Tibial nerve (tissue), 4 donors: Measurements from ENCODE around the gene MAPK4. TPM values are rescaled to one million over a fixed set of nuclear protein-coding genes. Genes with fewer than 3 reads are reported as not detected.

Experiments
- DNase-seq, 2 donors: peaks; one replicate each; pipeline ENCODE4 v3.0.0-alpha.2; 2019; ENCODE audit warnings: low spot score in 2 of 2
- H3K27ac ChIP-seq, 4 donors: fragments of 200-600 bp; sonication (generic) in 3 of 4; one replicate each; pipeline ENCODE4 v1.5.1; 2017 to 2019; ENCODE audit warnings: mild to moderate bottlenecking in 1 of 4
- H3K27me3 ChIP-seq, 2 donors: fragments of 200-600 bp; sonication (generic) in 1 of 2; one replicate each; pipeline versions ENCODE4 v1.5.1 to v1.6.0; 2017 to 2019
- H3K36me3 ChIP-seq, 3 donors: fragments of 200-600 bp; sonication (generic); one replicate each; pipeline ENCODE4 v1.5.1; 2018 to 2019
- H3K4me1 ChIP-seq, 4 donors: fragments of 200-600 bp; sonication (generic) in 3 of 4; one replicate each; pipeline ENCODE4 v1.5.1; 2017 to 2019
- H3K4me3 ChIP-seq, 4 donors: fragments of 200-600 bp; sonication (generic) in 3 of 4; one replicate each; pipeline ENCODE4 v1.5.1; 2017 to 2019; ENCODE audit warnings: mild to moderate bottlenecking in 1 of 4, moderate library complexity in 1 of 4
- H3K9me3 ChIP-seq, 4 donors: fragments of 200-600 bp; sonication (generic) in 3 of 4; one replicate each; pipeline ENCODE4 v1.5.1; 2017 to 2019
- EP300 ChIP-seq, 2 donors: sonication (generic); formaldehyde crosslinking; IDR thresholded peaks; one replicate each; pipeline ENCODE4 v1.6.1; 2017; ENCODE audit warnings: antibody characterized with exemption in 2 of 2, mild to moderate bottlenecking in 1 of 2
- POLR2A ChIP-seq, 2 donors: fragments of 450-650 bp; IDR thresholded peaks; one replicate each; pipeline ENCODE4 v1.6.1; 2017; ENCODE audit warnings: antibody characterized with exemption in 2 of 2, mild to moderate bottlenecking in 2 of 2, moderate library complexity in 2 of 2
- WGBS, 2 donors: methylation state at CpG; one replicate each; pipeline ENCODE4 v1.1.5; 2018; 5-methylcytosine and 5-hydroxymethylcytosine counted together
- total RNA-seq, 4 donors: library from RNA; depleted of rRNA; stranded (reverse); fragments of >200 nt; gene quantifications; one replicate each; pipeline ENCODE4 v1.1.0, GENCODE V29; 2016
- TF ChIP-seq, protein P1 (sequence below), 5 experiments: fragments of 200-600 bp in 3 of 5; fragments of 450-650 bp in 2 of 5; sonication (generic) in 3 of 5; IDR thresholded peaks; one replicate each; pipeline ENCODE4 v1.5.1; 2016 to 2019; ENCODE audit warnings: antibody characterized with exemption in 5 of 5, mild to moderate bottlenecking in 3 of 5, moderate library complexity in 2 of 5

The MAPK4 gene
- total RNA-seq, 4 donors from 2014 or later, result 1.4 to 10.8 (median 2.3) TPM

DNA sequence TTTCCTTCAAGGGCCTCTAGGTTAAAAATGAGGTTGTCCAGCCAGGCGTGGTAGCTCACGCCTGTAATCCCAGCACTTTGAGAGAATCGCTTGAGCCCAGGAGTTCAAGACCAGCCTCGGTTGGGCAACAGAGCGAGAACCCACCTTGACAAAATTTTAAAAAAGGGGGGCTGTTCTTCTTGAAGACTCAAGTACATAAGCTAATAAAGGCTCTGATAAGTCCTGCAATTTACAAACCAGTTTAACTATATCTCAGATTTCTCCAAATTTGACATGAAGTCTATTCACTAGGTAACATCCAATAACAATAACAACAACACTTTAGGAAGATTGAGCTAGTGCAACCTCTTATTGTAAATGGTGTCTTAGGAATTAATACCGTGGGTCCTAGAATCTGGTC, 129.7 kb downstream of the MAPK4 start:
- Histone ChIP-seq H3K27me3 (no peaks in the 10 kb centered on the region), H3K9me3 (no peaks in the 10 kb centered on the region), H3K4me1 (no peaks in the 10 kb centered on the region), H3K4me3 (no peak overlapping the region), H3K36me3 (no peaks in the 10 kb centered on the region), H3K27ac (no peak overlapping the region)
- TF ChIP-seq EP300 (IDR thresholded peaks at IDR 0.05) (no peak), POLR2A (IDR thresholded peaks at IDR 0.05) (no peak)
- TF ChIP-seq, protein P1, sequence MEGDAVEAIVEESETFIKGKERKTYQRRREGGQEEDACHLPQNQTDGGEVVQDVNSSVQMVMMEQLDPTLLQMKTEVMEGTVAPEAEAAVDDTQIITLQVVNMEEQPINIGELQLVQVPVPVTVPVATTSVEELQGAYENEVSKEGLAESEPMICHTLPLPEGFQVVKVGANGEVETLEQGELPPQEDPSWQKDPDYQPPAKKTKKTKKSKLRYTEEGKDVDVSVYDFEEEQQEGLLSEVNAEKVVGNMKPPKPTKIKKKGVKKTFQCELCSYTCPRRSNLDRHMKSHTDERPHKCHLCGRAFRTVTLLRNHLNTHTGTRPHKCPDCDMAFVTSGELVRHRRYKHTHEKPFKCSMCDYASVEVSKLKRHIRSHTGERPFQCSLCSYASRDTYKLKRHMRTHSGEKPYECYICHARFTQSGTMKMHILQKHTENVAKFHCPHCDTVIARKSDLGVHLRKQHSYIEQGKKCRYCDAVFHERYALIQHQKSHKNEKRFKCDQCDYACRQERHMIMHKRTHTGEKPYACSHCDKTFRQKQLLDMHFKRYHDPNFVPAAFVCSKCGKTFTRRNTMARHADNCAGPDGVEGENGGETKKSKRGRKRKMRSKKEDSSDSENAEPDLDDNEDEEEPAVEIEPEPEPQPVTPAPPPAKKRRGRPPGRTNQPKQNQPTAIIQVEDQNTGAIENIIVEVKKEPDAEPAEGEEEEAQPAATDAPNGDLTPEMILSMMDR (IDR thresholded peaks at IDR 0.05), result no peak
- WGBS, 2 donors, result 84 to 95% methylated on average over 6 of the region's 6 CpGs
- no peak for DNase-seq

DNA sequence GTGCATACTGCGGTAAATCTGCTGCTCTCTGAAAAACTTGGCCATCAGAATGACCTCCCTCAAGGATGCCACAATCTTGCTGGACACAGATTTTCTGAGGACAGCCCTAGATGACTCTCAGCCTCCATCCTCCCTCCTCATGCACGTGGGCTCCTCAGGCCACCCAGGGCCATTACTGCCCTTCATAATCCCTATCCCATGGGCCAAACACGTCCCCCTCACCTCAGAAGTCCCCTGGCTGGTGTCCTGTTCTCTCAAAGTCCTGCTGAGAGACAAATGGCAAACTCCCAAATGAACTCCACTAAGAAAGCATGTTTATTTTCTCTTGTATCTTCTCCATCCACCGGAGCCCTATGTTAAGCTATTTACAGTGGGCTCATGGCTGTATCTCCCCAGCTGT, 134.3 kb downstream of the MAPK4 start:
- no peaks in the 10 kb centered on the region for H3K9me3 ChIP-seq
- H3K27me3 ChIP-seq, result no peaks in the 10 kb centered on the region
- no peak for DNase-seq
- TF ChIP-seq POLR2A (IDR thresholded peaks at IDR 0.05), result no peak
- TF ChIP-seq EP300 (IDR thresholded peaks at IDR 0.05), result no peak
- TF ChIP-seq, protein P1 (IDR thresholded peaks at IDR 0.05), result no peak
- no peak overlapping the region for H3K27ac ChIP-seq
- H3K4me3 ChIP-seq, result no peak overlapping the region
- H3K36me3 ChIP-seq, result no peaks in the 10 kb centered on the region
- 70 to 83% methylated on average over 4 of the region's 4 CpGs for WGBS, 2 donors
- H3K4me1 ChIP-seq, result no peaks in the 10 kb centered on the region

DNA sequence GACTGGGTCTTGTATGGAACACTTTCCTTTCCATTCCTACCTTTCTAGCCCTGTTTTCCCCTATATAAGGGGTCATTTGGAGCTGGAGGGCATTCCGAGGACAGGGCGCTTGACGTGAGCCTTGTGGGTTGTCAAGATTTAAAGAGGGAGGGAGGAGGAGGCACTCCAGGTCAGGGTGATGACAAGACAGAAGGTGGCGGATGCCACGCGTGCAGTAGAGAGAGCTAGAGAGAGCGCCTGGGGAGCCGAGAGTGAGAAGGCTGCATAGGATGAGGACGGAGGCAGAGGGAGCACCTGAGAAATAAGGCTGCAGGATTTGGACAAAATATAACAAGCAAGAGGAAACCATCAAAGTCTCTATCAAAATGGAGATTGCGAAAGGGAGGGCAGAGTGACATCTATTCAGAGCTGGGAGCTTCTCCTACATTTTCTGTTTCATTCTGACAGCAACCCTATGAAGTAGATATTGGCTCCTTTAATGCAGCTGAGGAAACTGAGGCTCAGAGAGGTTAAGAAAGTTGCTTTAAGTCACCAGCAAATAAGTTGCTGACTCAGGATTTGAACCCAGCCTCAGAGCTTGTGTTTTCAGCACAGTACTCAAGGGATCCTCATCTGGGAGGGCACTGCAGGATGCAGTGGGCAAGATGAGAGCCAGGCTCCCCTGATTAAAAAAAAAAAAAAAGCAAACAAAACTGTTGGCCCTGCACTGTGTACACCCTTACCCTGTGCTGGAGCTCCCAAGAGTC, 135.7 kb downstream of the MAPK4 start:
- H3K36me3 ChIP-seq, result no peaks in the 10 kb centered on the region
- H3K9me3 ChIP-seq, result no peaks in the 10 kb centered on the region
- WGBS, 2 donors, result 85 to 86% methylated on average over 10 of the region's 10 CpGs
- no peaks in the 10 kb centered on the region for H3K4me1 ChIP-seq
- H3K4me3 ChIP-seq, result no peak overlapping the region
- no peak for DNase-seq
- TF ChIP-seq EP300 (IDR thresholded peaks at IDR 0.05), result no peak
- TF ChIP-seq, protein P1 (IDR thresholded peaks at IDR 0.05), result no peak
- no peak for TF ChIP-seq POLR2A (IDR thresholded peaks at IDR 0.05)
- no peaks in the 10 kb centered on the region for H3K27me3 ChIP-seq
- no peak overlapping the region for H3K27ac ChIP-seq

DNA sequence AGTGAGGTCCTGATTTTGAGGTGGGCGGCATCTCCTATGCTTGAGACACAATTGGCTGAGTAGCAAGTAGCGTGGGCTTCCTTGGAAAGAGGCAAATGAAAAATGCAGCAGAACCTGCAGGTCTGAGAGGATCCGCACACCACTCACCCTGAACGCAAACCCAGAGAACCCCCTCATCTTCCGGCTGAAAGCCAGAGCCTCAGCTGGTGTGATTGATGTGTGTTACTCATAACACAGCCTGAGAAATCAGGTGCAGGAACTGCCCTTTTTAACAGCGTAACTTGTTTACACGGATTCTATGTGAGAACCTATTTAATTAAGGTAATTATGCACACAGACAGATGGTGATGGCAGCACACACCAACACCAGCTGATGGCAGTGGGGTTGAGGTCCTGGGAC, 136.5 kb downstream of the MAPK4 start:
- no peak for DNase-seq
- TF ChIP-seq, protein P1 (IDR thresholded peaks at IDR 0.05), result no peak
- TF ChIP-seq EP300 (IDR thresholded peaks at IDR 0.05) (no peak), POLR2A (IDR thresholded peaks at IDR 0.05) (no peak)
- no peaks in the 10 kb centered on the region for H3K27me3 ChIP-seq

DNA sequence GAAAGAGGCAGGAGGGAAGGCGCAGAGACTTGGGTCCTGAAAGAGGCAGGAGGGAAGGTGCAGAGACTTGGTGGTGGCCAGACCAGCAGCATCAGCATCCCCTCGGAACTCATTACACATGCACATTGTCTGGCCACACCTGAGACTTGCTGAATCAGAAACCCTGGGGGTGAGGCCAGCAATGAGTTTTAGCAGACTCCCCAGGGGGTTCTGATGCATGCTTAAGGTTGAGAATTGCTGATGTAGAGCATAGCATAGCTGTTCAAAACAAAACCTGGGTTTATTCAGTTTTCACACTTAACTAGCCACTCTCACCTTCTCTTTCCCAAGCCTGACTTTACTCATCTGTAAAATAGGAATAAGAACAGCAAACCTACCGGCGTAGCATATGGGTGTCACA, 137.0 kb downstream of the MAPK4 start:
- H3K36me3 ChIP-seq, result no peaks in the 10 kb centered on the region

More for the DNA sequence above, 136.5 kb downstream of the MAPK4 start:
- Histone ChIP-seq H3K4me1 (no peaks in the 10 kb centered on the region), H3K27ac (no peak overlapping the region), H3K9me3 (no peaks in the 10 kb centered on the region), H3K36me3 (no peaks in the 10 kb centered on the region), H3K4me3 (no peak overlapping the region)
- 70 to 72% methylated on average over 7 of the region's 7 CpGs for WGBS, 2 donors

More for the DNA sequence above, 137.0 kb downstream of the MAPK4 start:
- no peak overlapping the region for H3K4me3 ChIP-seq
- H3K27me3 ChIP-seq, result no peaks in the 10 kb centered on the region
- H3K27ac ChIP-seq, result no peak overlapping the region
- 81 to 91% methylated on average over 4 of the region's 4 CpGs for WGBS, 2 donors
- no peaks in the 10 kb centered on the region for H3K9me3 ChIP-seq
- no peaks in the 10 kb centered on the region for H3K4me1 ChIP-seq
- no peak for TF ChIP-seq EP300 (IDR thresholded peaks at IDR 0.05)
- TF ChIP-seq, protein P1 (IDR thresholded peaks at IDR 0.05), result no peak
- TF ChIP-seq POLR2A (IDR thresholded peaks at IDR 0.05), result no peak
- no peak for DNase-seq
